ENCODE data around the gene ZNF586.

- no peak for TF ChIP-seq IKZF3 (tag by site-specific recombination; IDR thresholded peaks at IDR 0.05)
- TF ChIP-seq ZNF776 (tag by site-specific recombination; IDR thresholded peaks at IDR 0.05; ENCODE audit: borderline replicate concordance) = no peak
- TF ChIP-seq ZNF18 (tag by site-specific recombination; IDR thresholded peaks at IDR 0.05) = no peak
- no peak for TF ChIP-seq MYNN (tag by site-specific recombination; IDR thresholded peaks at IDR 0.05; ENCODE audit: borderline replicate concordance)
- no peak for TF ChIP-seq ZNF513 (tag by site-specific recombination; IDR thresholded peaks at IDR 0.05)
- no peak for TF ChIP-seq CTCF (tag by site-specific recombination; IDR thresholded peaks at IDR 0.05)
- TF ChIP-seq ZNF248 (tag by site-specific recombination; IDR thresholded peaks at IDR 0.05) = no peak
- no peak for TF ChIP-seq ZBTB10 (tag by site-specific recombination; IDR thresholded peaks at IDR 0.05)
- TF ChIP-seq ZNF398 (tag by site-specific recombination; IDR thresholded peaks at IDR 0.05) = no peak
- no peak for TF ChIP-seq KLF9 (tag by site-specific recombination; IDR thresholded peaks at IDR 0.05; ENCODE audit: low read depth)
- TF ChIP-seq ZBTB20 (tag by site-specific recombination; IDR thresholded peaks at IDR 0.05) = no peak
These were observed 7.4 kb downstream of the ZNF586 start for GRCh38 chr19:57776764-57777296.

Data from HEK293 (cell line).